ENCODE data around the gene MPRIP.

DNA sequence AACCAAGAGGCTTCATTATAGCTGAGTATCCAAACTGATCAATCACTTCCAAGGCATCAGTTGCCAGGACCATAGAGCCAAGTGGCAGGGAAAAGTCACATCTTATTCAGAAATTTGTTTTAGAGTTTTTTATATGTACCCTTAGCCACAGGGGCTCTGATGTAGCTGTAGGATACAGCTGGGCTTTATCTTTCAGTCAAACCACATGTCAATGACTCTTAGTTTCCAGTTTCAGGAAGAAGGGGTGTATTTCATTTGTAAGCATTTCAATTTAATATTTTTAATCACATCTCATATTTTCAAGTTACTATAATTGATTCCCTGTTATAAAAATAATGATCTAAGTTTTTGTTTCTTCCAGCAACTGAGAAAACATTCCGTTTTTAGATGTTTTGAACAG is 197.6 kb downstream of the MPRIP start:
- TF ChIP-seq, protein P1, sequence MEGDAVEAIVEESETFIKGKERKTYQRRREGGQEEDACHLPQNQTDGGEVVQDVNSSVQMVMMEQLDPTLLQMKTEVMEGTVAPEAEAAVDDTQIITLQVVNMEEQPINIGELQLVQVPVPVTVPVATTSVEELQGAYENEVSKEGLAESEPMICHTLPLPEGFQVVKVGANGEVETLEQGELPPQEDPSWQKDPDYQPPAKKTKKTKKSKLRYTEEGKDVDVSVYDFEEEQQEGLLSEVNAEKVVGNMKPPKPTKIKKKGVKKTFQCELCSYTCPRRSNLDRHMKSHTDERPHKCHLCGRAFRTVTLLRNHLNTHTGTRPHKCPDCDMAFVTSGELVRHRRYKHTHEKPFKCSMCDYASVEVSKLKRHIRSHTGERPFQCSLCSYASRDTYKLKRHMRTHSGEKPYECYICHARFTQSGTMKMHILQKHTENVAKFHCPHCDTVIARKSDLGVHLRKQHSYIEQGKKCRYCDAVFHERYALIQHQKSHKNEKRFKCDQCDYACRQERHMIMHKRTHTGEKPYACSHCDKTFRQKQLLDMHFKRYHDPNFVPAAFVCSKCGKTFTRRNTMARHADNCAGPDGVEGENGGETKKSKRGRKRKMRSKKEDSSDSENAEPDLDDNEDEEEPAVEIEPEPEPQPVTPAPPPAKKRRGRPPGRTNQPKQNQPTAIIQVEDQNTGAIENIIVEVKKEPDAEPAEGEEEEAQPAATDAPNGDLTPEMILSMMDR (IDR thresholded peaks at IDR 0.05 in 2 of 3, conservative IDR thresholded peaks at IDR 0.05 in 1 of 3; ENCODE audit: borderline replicate concordance in 1 of 3, insufficient read depth in 1 of 3, low read depth in 2 of 3, low read length in 2 of 3) = no peak
- TF ChIP-seq EZH2 (IDR thresholded peaks at IDR 0.05) (no peak), EZH2phosphoT487 (IDR thresholded peaks at IDR 0.05; ENCODE audit: borderline replicate concordance) (no peak), POLR2A (IDR thresholded peaks at IDR 0.05; ENCODE audit: borderline replicate concordance, extremely low read depth, insufficient read depth, insufficient read length) (no peak), CBX3 (IDR thresholded peaks at IDR 0.05; ENCODE audit: low read depth) (no peak), YY1 (IDR thresholded peaks at IDR 0.05; ENCODE audit: extremely low read depth, insufficient replicate concordance, low read depth, low read length) (no peak), POLR2AphosphoS5 (IDR thresholded peaks at IDR 0.05; ENCODE audit: low read depth, low read length) (no peak), TCF7L2 (IDR thresholded peaks at IDR 0.05; ENCODE audit: borderline replicate concordance, extremely low read depth, insufficient read depth, insufficient read length) (no peak), SIN3A (IDR thresholded peaks at IDR 0.05; ENCODE audit: low read depth) (no peak), SP1 (IDR thresholded peaks at IDR 0.05; ENCODE audit: low read depth) (no peak), RAD21 (IDR thresholded peaks at IDR 0.05; ENCODE audit: low read depth) (no peak), EGR1 (IDR thresholded peaks at IDR 0.05; ENCODE audit: low read depth) (no peak)
- TF ChIP-seq, protein P2, sequence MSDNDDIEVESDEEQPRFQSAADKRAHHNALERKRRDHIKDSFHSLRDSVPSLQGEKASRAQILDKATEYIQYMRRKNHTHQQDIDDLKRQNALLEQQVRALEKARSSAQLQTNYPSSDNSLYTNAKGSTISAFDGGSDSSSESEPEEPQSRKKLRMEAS (IDR thresholded peaks at IDR 0.05) = no peak
